Measurements from ENCODE around the gene DGKG.

Gene DGKG

GRCh38 chr3:186169379-186169778 lies 192.7 kb downstream of the DGKG start:
- DNase-seq = no peak

- no peak for DNase-seq
These were observed 193.1 kb downstream of the DGKG start for GRCh38 chr3:186168976-186169375.

- DNase-seq = no peak
These were observed 194.2 kb downstream of the DGKG start for GRCh38 chr3:186167646-186168395.

GRCh38 chr3:186166491-186167288 lies 195.3 kb downstream of the DGKG start:
- DNase-seq = no peak

DNA sequence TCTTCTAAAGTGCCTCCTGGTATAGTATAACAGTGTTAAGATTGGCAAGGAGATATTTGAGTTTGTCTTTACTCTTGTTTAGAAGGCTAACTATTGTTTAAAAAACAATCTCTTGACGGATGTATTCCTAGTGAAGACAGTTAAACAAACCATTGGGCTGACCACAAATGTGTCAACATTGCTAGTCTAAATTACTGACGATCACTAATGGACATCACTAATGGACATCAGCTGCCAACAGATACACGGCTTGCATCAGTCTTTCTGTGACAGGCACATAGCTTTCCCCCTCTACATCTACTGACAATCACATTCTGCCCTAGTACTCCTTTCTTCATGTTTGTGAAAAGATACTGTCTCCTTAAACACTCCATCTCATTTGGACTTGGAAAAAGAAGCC lies 196.0 kb downstream of the DGKG start:
- no peak for DNase-seq

GRCh38 chr3:186165331-186165730 lies 196.7 kb downstream of the DGKG start:
- no peak for DNase-seq

DNA sequence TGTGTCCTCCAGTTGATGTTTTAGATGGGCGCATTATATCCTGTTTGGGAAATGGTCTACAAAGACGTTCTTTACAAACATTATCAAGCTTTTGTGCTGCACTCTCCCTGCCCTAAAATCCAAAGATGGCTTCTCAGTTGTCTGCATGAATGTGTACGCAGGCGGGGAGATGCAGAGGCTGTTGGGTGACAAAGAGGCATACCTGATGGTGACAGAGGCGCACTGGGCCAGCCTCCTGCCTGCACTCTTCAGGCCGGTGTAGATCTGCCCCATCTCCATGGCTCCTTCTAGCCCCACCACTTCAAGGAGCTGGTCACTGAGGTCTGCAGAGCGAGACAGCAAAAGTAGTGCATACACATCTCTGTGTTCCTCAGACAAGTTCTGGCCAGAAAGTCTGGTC lies 197.3 kb downstream of the DGKG start:
- DNase-seq = no peak

DNA sequence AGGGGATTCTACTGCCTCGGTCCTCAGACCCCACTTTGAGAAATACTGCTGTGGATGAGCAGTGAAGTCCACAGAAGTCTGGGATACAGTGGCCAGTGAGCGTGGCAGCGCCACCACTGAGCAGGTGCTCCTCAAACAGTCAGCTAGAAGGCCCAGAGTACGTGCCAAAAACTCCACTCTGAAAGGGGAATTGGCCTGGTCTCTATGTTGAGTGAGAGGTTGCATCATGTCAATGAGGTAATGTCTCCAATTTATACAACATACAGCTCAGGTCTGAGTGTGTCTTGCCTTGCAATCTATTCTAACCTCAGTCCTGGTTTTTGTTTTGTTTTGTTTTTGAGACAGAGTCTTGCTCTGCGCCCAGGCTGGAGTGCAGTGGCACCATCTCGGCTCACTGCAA lies 199.8 kb downstream of the DGKG start:
- DNase-seq = no peak

DNA sequence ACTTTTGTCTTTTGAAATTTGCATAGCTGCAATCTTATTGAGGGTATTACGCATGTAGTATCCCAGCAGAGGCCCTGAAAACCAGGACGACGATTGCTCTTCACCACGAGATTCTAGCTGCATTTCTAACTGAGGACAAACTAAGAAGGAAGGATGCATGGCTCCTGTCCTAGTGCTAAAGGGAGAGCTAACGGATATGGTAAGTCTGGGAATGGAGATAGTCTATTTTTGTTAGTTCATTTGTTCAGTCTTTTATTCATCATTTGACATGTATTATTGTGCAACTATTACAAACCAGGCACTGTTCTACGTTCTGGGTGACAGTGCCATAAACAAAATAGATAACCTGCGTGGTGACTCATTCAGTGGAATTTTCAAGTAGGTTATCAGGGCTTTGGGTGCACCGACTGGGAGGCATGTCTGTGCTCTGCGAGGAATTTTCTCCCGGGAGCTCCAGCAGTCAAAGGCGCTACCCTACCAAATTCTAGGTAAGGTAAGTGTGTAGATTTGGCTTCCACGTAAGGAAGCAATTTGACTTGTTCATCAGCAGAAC lies 201.3 kb downstream of the DGKG start:
- DNase-seq = no peak

GRCh38 chr3:186154641-186155040 lies 207.4 kb downstream of the DGKG start:
- DNase-seq = no peak

DNA sequence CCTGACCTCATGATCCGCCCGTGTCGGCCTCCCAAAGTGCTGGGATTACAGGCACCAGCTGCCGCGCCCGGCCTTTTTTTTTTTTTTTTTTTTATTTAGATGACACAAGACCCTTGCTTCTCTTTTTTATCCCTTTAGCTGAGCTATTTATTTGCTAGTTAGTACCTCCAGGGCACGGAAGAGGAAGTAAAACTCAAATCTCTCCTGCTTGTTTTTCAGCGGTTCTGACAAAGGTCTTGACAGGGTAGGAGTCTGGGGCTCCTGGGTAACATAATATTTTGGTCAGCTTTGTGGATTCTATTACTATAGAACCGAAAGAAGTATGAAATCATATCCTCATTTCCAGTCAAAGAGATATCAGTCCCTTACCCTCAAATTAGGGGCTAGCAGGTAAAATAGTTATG lies 209.1 kb downstream of the DGKG start:
- no peak for DNase-seq

DNA sequence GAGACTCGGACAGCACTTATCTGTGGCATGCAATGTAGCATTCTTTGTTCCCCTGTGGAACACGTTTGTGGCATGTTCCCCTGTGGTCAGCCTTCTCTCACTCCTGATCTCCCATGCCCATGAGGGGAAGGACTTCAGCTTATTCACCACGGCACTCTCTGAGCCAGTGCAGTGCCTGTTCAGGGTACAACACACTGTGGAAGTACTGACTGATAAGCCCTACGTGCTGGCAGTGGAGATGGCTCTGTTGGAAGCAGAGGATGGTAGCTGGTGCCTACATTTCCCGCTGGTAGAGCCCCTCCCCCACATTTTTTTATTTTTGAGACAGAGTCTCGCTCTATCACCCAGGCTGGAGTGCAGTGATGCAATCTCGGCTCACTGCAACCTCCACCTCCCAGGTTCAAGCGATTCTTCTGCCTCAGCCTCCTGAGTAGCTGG lies 209.7 kb downstream of the DGKG start:
- no peak for DNase-seq

- no peak for DNase-seq
These were observed 210.7 kb downstream of the DGKG start for GRCh38 chr3:186151077-186151971.

DNA sequence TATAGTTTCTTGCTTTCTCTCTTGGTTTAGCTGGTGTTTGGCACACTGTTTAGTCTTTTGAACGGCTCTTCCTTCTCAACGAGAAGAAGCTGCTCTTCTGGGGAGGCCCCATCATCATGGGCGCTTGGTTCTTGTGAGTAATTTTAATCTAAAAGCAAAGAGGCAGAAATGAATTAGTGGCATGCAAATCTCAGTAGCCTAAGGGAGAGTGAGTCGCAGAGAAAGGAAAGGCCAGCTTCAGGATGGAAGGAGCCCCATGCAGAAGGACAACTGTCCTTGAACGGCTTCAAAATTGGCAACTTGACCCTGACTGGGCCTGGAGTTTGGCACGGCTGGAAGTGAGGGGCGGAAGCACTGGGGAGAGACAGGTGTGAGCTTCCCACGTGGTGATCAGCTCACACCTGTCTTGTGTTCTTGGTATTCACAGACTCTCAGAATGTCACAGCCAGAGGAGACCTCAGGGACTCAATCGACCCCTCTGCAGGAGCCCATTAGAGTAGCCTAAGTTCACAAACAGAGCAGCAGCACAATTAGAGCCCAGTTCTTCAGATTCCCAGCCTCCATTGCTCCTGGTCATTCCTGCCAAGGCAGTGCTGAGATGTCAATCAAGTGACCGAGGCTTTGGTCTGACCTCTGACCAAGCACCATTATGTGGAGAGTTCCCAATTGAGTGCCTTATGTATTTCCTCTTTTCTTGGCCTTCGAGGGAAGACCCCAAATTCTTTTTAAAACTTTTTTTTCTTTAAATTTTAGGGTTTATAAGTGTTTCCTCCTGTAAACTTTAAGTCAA lies 211.8 kb downstream of the DGKG start:
- DNase-seq = no peak

GRCh38 chr3:186149319-186149960 lies 212.6 kb downstream of the DGKG start:
- no peak for DNase-seq

DNA sequence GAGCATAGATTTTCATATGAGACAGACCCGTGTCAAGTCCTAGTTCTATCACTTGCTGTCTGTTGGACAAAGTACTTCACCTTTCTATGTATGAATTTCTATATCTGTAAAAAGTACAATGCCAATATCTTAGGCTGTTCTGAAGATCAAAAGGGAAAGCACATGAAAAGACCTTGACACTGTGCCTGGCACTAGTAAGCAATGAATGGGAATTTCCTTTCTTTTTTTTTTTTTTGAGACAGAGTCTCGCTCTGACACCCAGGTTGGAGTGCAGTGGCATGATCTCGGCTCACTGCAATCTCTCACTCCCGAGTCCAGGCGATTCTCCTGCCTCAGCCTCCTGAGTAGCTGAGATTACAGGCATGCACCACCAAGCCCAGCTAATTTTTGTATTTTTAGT lies 217.8 kb downstream of the DGKG start:
- DNase-seq = no peak

DNA sequence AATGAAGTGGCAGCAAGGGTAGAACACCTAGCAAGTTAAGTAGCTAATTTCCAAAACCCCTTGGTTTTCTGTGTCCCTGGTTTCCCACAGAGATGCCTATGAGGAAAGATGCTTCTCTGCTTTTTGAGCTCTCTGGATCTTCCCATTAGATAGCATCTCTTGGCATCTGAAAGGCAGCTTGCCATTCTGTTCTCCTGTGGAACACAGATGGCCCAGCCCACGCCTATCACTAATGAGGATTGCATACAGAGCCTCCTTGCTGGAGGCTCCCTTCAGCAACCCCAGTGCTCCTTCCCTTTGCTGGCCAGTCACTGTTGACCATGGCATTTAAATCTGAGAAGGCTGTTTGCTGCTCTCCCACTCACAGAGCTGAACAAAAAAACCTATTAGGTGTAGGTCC lies 218.8 kb downstream of the DGKG start:
- DNase-seq = no peak

GRCh38 chr3:186142393-186142932 lies 219.6 kb downstream of the DGKG start:
- DNase-seq = peak; percentile 12

- DNase-seq = no peak
These were observed 220.2 kb downstream of the DGKG start for GRCh38 chr3:186141790-186142189.

DNA sequence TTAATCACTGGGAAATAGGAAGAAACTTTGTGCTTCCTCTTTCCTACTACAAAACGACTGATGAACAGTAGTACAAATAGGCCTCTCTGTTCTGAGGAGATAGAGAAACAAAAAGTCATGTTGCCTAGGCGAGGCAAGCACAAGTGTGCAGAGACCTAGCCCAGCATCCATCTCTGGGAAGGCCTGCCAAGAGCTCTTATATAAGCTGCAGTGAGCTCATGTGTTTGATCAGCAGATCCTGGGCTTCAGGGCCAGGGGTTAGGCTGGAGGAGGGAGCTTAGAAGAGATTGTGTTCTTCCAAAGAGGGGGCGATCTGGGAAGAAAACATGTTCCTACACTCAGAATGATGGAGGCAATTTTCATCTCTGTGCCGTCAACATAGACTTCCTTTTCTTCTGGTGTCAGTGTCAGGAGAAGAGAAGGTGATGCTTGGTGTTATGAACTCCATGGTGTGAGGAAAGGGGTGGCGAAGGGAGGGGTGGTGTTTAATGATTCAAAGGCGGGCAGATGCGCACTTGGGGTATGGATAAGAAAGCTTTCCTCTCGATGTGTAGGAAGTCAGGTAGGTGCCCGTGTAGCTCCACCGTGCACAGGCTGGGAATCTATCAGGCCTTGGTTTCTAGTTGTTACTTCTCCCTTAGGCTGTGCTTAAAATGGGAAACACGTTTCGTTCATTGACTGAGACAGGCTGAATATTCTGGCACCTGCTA lies 223.6 kb downstream of the DGKG start:
- DNase-seq = no peak
